NCI-H1417 treated with DMSO at 0.1 percent for 48 hours (cell line): ENCODE results near the gene CNNM1.

ENCODE experiments used
- DNase-seq: peaks from one replicate; lab custom pipeline; 2025; lab: John Stamatoyannopoulos, UW

CNNM1 gene

DNA sequence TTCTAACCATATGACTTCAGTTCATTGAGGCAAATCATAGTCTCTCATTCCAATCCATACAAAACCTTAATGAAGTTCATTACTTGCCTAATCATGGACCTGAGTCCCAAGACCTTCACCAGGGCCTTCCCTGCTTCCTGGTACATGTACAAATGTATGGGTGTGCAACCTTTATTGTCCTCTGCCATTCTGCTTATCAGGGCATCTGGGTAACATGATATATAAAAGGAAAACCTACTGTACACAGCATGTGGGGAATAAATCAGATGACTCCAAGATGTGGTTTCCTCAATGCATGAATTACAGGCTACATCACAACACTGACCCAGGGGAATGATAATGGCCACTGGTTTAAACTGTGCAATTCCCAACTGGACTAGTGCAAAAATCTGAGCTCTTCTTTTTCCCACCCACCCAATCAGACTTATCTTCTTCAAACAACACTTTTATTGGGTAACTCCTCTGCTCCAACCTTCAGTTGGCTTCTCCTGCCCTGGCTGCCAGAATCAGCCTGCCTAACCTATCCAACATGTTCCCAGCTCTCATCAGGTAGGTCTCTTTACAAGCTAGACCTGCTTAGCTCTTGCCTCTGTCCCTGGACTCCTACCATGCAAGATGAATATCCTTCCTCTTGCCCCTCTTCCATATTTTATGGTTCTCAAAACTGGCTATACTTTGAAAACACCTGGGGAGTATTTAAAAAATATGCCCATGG, 89.9 kb downstream of the CNNM1 start:
- no peak for DNase-seq

DNA sequence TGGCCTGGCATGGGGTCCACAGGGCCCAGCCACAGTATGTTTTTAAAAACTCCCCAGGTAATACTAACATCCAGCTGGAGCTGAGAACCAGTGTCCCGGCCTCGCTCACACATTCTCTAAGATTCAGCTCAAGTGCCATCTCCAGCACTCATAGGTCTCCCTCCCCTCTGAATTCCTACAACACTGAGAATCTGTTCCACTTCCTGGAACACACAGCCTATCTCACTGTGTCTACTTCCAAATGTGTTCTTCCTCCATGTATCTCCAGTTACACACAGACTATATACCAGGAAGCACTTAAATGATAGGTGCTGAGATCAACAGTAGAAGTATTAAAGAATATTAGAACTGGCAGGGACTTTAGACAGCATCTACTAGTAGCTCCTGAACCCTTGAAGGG, 90.5 kb downstream of the CNNM1 start:
- DNase-seq: no peak

- no peak for DNase-seq
These were observed 92.1 kb downstream of the CNNM1 start for GRCh38 chr10:99421233-99421739.

GRCh38 chr10:99422529-99423096, 93.5 kb downstream of the CNNM1 start:
- no peak for DNase-seq

GRCh38 chr10:99424656-99425055, 95.5 kb downstream of the CNNM1 start:
- no peak for DNase-seq

GRCh38 chr10:99425204-99425603, 96.0 kb downstream of the CNNM1 start:
- DNase-seq: no peak

GRCh38 chr10:99426689-99427088, 97.5 kb downstream of the CNNM1 start:
- no peak for DNase-seq

- DNase-seq: no peak
These were observed 98.5 kb downstream of the CNNM1 start for GRCh38 chr10:99427566-99428190.

DNA sequence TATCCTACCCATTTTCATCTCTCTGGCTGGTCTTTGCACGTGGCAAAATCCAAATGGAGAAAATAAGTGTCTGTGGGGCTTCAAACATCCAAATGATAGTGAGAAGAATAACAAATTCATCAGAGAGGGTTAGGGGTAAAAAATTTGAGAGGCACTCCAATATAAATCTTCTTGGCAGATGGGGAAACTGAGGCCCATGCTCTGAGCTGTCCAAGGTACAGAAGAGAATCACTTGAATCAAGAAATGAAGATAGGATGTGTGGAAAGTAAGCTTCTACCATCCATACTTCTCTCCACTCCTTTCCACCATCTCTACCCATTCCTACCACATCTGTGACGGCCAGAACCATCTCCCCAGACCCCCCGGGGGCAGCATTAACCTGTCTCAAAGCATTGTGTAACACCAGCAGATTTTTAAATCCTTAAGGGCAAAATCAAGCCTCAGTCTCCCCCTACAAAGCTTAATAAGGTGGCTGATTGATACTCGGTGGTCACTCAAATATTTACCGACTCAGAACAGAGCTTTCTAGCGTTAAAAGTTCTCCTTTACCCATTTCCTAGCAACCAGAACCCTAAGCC, 100.5 kb downstream of the CNNM1 start:
- no peak for DNase-seq

DNA sequence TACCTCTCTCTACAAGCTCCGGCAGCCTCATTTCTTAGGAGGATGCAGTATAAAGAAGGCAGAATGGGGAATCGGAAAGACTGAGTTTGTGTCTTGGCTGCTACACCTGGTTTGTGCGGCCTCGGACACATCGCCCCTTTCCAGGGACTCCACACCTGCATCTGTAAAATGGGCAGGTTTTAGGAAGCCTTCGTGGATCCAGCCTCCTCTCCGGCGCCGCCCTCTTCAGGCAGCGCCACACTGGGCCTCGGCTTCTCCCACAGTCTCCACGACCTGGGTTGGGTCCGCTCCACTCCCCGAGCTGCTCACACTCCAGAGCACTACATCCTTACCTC, 100.9 kb downstream of the CNNM1 start:
- DNase-seq: no peak

DNA sequence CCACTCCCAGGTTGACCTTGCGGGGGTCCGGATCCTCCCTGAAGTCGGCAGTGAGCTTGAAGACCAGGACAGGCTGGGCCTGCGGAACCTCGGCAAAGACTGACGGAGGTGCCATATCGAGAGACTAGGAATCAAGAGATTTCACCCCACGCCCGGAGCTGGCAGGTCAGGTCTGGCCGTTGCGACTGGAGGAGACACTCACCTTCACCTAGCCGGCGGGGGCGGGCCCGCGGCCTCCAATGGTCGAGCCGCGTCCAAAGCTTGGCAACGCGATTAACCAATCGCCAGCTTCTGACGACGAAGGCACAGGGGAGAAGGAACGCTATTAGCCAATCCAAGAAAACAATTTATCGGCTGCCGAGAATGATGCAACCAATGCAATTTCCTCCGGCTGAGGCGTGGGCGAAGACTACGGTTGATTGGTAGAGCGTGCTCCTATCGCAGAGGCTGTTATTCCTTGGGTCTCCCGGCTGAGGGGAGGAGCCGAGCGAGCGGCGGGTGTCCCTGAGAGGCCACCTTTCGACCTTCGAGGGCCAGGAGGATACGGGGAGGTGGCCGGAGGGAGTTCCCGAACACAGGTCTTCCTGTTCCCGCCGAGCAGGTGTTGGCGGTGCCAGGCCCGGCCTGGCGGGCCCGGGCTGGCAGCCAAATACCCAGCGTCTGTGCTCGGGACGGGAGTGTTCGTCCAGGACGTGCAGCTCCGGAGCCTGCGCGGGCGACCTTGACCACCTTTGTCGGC, 101.5 kb downstream of the CNNM1 start, which contains the start of gene GOT1:
GOT1 (minus strand) TSS at position 174 of the 739 bp plus-strand sequence; CDS start at position 115, 59 bp downstream.
- DNase-seq: peak; percentile 65

- DNase-seq: no peak
These were observed 102.1 kb downstream of the CNNM1 start for GRCh38 chr10:99431190-99431760.

DNA sequence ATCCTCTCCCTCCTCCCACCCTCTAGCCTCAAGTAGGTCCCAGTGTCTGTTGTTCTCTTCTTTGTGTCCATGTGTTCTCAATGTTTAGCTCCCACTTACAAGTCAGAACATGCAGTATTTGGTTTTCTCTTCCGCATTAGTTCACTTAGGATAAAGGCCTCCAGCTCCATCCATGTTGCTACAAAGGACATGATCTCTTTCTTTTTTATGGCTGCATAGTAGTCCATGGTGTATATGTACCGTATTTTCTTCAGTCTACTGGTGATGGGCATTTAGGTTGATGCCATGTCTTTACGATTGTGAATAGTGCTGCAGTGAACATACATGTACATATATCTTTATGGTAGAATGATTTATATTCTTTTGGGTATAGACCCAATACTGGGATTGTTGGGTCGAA, 102.9 kb downstream of the CNNM1 start:
- DNase-seq: no peak

DNA sequence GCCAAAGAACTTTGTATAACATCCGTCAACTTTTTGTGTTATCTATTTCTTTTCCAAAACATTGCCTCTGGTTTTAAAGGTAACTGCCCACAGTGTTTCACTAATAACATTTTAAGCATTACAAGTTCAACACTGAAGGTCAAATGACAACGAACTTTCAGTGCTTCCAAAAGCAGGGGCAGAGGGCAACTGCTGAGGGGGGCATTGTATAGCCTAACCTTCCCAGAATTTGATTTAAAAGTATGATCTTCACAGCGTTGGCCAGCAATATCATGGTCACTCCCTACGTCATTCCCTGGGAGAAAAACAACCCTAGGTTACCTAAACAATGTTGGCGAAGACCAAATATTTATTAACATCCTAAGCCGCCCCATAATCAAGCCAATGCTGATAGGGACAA, 103.7 kb downstream of the CNNM1 start:
- DNase-seq: no peak

DNA sequence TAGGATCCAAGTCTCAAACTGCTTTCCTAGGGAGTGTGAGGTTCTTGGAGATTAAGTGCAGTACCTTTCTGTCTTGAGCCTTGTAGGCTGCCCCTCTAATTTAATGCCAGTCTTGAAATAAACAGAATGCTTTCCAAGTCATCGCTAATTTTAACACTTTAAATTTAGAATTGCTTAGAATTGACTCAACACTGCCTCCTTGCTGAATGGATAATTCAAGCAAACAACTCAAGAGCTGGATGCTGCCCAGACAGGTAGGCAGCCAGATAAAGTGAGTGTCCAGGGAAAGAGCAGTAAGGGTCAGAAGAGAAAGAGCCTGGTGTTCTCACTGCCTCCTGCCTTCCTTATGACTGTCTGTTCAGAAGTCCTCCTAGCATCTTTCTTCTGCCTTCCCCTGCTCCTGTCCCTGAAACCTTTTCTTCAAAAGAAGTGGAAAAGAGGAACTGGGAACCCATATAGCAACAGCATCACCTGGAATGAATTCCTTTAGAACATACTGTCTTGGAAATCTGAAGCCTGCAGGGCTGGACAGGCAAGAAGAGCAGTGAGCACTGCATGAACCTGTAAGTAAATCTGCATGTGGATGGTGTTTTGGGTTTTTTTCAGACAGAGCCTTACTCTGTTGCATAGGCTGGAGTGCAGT, 104.3 kb downstream of the CNNM1 start:
- DNase-seq: no peak

- no peak for DNase-seq
These were observed 107.0 kb downstream of the CNNM1 start for GRCh38 chr10:99435986-99436638.

GRCh38 chr10:99438890-99439289, 109.7 kb downstream of the CNNM1 start:
- no peak for DNase-seq

GRCh38 chr10:99442394-99442793, 113.2 kb downstream of the CNNM1 start:
- DNase-seq: no peak

- DNase-seq: no peak
These were observed 114.3 kb downstream of the CNNM1 start for GRCh38 chr10:99443500-99443899.
